DMS114 treated with DMSO at 0.1 percent for 48 hours (cell line): ENCODE measurements around the gene CEMIP2.

ENCODE experiments used
- DNase-seq: peaks from one replicate; lab custom pipeline; 2025; ENCODE audit not compliant: unreplicated experiment; lab: John Stamatoyannopoulos, UW

CEMIP2 gene

DNA sequence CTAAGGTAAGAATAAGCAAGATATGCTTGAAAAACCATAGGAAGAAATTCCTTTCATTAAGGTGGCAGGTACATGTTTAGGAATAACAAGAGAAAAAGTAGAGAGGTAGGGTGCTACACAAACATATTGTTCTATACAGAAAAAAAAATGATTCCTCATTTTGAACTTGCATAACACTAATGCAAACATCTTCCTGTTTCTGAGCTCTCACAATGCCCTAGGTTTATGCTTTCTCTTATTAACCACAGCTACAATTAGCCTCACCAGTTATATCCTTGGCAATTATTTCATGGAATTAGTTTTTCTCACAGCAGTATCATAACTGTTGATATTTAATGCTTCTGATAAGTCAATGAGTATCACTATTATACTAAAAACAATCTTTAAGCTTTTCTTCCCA lies 20.7 kb downstream of the CEMIP2 start:
- DNase-seq: no peak

DNA sequence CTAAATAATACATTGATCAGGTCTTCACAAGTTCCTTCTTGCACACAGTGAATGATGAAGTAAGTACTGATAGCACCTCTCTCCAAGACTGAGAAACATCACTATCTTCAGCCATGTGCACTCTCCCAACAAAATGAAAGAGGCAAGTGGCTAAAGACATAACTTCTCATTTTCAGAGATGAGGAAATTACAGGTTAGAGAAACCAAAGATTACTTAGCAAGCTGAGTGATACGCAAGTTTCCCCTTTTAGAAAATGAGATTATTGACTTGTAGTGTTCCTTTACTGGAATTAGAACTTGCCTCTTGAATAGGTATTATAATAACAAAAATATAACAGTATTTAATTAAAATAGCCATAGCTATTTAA lies 21.6 kb downstream of the CEMIP2 start:
- DNase-seq: no peak

DNA sequence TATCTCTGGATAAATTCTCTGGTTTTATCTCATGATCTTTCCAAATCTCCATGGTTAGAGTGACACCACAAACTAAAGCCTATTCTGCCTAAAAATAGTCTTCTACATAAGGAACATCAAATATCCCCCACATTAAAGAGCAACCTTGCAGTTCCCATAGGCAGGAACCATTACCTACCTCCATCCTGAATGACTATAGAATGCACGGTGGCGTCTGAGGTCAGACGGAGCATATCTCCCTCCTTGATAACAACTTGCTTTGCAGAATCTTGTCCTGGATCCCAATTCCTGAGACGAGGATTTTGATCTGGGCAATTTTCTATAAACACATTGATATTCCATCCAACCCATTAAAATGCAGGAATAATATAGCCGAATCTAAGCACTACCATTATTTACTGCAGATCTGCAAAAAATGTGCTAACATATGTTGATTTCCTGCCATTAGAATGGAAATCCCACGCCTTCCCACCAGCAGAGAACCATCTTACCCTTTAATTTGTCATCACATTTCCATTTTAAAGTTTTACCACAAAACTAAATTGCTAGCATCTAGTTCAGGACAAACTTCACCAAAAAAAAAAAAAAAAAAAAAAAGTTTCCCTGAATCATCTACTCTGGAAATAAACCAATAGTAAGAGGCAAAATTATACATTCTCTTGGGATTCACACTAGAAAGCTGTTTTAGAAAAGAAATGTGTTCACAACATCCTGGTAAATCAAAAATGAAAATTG lies 22.1 kb downstream of the CEMIP2 start:
- DNase-seq: no peak

DNA sequence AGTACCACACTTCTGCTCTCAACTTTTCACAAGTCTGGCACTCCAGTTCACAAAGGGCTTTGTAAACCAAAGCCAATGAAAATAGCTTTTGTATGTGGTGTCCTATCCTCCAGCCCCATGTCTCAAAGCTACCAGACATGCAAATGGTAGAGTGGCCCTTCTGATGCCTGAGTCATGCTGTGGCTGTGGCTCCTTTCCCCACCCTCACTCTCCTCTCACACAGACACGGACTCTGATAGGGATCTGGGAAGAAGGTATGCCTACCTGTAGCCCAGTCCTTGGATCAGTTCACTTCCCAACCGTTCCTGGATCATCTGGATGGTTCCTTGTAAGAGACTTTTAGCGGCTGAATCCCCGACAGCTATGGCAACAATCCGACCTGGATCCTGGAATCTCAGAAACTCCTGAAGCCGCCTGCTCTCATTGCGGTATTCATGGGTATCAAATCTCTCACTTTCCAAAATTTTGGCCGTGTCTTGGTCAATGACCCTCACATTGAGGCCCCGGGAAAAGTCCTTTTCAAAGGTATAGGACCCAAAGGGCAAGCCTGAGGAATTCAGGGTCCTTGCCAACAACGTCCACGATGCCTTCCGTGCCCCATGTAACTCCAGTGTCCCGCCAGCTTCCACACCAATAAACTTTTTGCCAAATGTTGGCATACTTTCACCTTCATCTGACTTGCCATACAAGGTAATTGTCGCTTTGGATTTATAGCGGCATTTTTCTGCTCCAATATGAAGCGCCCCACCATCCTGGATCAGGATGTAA lies 23.4 kb downstream of the CEMIP2 start:
- DNase-seq: no peak

DNA sequence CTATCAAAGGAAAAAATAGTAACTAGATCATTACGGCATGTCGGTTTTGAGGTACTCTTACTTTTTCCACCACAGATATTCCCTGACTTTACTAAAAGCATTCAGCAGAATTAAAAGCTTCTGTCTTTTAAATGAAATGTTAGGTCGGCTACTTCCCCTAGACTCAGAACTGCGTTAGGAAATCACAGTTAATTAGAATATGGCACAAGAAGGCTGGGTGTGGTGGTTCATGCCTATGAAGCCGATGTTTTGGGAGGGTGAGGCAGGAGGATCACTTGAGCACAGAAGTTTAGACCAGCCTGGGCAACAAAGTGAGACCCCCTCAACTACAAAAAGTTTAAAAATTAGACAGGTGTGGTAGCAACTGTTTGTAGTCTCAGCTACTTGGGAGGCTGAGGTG lies 24.4 kb downstream of the CEMIP2 start:
- no peak for DNase-seq

DNA sequence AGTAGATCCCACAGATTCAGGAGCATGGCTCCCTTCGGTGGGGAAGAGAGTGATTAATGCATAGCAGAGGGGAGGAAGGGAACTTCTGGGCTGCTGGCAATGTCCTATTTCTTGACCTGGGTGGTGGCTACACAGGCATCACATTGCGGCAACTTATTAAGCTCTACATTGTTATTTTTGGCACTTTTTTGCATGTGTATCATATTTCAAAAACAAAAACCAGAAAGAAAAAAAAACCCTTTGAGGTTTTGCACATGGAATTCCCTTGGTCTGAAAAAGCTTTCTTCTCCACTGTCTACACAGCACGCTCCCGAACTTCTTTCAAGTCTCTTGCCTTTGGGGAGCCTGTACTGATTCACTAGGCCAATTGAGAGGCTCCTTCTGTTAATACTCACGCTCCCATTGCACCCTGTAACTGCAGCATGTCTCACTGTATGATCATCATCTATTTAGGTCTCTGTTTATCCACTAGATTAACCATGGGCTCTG lies 25.1 kb downstream of the CEMIP2 start:
- no peak for DNase-seq

DNA sequence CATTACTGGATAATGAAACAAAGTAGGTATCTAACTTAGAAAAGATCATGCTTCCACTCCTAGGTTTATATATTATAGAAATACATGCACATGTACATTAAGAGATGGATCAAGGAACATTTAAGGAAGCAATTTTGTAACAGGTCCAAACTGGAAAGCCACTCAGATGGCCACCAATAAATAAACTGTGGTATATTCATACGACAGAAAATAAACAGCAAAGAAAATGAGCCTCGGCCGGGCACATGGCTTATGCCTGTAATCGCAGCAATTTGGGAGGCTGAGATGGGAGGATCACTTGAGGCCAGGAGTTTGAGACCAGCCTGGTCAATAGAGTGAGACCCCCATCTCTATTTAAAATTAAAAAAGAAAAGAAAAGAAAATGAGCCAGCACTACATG lies 25.6 kb downstream of the CEMIP2 start:
- no peak for DNase-seq

DNA sequence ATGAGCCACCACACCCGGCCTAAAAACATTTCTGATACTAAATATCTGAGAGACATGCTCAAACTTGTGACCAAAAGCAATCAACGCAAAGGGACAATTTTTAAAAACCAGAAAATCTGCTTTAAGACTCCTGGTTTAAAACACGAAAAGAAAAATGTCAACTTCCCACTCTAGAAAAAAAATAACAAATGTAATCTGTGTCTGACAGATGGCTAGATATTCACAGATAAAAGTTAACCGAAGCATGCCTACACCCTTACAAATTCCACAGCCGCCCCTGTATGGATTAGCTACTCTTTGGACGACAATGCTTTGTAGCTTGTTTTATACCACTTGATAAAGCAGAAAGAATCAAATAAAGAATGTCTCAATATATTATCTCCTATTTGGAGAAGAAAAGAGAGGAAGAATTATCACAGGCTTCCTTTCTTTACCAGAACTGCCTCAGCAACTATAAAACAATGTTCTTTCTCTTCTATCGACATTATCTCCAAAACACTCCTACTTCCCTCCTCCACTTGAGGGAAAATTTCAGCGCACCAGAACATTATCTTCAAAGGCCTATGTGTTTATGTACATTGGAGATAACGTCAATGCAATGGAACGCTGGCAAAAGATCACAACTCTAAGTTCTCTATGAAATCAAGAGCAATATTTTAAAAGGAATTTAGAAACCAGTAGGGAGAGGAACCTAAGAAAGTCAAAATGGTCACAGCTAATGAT lies 26.2 kb downstream of the CEMIP2 start:
- DNase-seq: no peak

DNA sequence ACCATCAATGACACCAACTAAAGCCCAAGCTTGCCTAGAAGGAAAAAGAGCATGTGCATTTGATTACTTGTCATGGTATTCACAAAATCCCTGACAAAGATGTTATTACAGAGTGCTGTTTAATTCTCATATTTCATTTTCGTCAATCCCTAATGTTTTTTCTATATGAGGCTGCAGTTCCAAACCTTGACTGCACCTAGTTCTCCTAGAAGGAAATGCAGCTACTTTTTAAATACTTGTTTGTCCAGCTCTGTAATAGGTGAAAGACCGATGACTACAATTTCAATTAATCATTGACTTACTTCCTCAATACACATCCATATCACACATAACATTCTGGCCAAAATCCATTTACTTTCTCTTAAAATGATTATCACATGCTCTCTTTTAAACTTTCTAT lies 28.1 kb downstream of the CEMIP2 start:
- DNase-seq: no peak

DNA sequence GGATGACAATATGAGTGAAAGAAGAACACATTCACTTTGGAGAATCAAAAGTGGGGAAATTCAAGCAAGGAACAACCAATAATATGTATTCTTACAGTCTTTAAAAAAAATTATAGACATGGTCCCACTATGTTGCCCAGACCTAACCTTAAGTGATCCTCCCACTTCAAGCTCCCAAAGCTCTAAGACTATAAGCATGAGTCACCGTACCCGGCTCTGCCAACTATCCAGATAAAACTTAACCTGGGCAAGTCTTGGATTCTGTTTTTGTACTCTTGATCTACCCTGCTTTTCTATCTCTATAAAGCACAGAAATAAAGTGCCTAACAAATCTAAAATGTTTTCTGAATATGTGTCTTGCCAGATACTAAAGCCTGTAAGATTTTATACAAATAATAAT lies 30.9 kb downstream of the CEMIP2 start:
- no peak for DNase-seq

DNA sequence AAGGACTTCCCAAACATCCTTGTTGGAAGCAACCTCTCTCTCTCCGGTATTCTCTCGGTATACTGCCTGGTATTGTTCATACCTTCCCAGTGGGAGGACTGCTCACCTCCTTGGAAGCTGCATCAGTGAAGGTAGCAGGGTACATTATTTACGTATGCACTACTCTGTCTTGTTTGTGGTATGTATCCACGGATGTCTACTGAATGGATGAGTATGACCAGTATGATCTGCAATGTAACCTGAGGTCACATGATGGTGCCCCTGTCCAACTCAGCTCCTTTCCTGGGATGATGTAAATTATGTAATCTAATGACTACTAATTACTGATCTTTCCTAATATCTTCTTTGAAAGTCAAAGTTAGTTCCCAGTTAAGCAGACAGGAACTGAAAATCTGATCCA lies 32.1 kb downstream of the CEMIP2 start:
- DNase-seq: no peak

DNA sequence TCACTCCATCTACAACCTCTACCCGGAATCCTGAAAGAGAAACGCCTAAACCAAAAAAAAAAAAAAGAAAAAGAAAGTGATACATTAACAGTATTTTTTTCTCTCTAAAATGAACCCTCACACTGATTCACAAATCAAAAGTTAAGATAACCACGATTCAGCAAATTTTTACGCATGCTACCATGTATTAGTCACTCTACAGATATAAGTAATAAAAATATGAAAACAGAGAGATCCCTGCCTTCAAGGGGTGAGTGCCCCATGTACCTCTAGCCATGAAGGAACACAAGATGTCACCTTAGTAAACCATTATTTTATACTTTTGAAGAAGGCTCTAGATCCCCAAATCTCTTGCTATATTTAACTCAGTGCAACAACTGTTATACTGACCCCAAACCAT lies 33.4 kb downstream of the CEMIP2 start:
- DNase-seq: no peak

DNA sequence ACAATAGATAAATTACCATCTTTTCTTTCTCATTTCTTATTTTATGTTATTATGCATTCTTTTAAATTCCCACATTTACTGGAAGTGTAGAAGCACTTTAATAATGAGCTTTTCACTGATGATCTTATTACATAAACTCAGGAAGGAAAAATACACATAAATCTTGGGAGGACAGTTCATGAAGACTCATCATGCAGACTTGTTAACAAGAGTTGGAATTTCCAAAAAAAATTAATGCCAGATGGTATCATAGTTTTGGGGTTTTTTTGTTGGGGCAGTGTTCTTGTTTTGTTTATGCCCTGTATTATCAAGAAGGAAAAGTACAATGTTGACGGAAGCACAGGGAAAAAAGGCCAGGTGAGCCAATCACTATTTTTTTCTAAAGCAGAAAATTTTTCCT lies 35.1 kb downstream of the CEMIP2 start:
- DNase-seq: no peak

DNA sequence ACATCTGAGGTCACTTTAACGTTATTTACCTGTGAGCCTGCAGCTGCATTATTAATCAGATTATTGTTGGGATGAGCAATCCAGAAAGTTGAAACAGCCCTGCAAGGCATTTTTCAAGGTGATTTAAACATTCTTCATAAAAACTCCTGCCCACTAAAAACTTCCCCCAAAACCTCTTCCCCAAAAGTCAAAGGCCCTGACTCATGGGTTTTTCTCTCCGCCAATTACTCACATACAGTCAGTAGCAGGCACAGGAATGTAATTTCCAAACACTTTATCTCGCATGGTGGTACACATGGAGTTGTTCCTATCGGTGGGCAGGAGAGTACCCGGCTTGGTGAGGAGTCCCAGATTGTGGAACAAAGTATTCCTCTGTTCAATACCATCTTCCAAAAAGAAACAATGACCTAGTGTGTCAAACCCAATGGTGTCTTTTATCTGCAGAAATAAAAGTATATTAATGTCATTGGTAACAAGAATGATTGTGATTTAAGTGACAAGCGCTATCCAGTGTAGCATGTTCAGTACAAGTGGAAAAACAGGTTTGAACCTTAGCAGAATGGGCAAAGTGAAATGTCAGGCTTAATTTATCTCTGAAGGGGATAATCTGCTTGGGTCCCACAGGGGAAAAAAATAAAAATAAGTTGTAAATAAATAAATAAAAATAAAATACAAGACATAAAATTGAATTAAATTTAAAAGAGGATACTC lies 38.3 kb downstream of the CEMIP2 start:
- DNase-seq: no peak

DNA sequence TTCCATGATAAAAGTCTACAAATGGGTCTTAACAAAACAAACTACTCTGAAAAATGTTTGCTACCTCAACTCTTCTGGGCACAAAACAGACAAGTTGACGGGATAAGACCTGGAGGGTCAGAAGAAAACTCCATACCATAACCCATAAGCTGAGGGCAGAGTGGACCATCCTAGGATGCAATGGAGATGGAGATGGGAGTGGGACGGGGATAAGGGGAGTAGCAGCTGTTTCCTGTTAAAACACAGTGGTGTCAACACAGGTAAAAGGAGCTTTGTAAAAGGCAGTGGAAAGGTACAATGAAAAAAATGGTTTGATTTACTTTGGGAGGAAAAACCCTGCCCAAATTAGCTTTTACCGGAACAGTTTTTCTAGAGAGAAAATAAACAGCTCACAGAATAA lies 41.6 kb downstream of the CEMIP2 start:
- DNase-seq: no peak

DNA sequence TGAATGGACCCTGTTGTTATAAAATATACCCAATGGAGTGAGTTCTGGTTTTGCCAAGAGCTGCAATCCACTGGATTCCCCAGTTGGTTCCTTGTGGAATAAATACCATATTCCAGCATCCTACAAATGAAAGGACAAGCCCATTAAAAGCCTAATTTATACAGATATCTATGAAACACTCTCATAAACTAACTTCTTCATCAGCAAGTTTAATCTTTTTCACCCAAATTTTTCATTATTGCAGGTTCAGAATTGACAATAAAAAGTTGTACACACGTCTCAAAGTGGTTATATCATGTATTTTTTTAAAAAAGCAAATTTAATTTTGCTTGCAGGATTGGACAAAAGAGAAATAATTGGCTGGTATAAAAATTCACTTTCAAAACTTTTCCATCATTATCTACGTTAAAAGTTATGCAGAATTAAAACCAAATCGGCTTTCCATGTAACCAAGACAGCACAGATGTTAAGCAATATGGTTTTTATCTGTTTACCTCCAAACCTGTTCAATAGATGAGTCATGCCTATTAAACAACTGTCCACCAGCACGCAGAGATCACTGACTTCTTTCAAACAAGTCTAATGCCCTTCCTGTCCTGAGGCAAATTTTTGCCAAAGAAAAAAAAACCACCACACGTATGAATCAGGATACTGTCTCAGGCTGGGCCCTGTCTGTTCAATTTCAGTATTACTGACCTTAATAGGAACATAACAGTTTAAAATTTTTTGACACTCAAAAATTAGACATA lies 42.5 kb downstream of the CEMIP2 start:
- no peak for DNase-seq

DNA sequence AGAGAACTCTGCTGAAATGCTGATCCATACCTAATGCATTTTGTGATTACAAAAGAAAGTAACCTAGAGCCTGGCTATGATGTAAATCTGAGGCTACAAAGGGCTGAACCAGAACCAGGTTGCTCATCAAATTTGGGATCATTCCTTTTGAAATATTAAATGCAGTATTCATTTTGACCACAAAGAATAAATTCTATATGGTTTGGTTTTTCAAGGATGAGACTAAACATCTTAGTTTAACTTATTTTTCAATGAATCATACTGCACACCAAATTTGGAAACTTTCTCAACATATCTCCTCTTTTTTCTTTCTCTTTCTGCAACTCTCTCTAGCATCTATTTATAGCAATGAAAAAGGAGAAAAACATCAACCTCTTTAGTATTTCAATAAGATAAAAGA lies 46.5 kb downstream of the CEMIP2 start:
- no peak for DNase-seq

DNA sequence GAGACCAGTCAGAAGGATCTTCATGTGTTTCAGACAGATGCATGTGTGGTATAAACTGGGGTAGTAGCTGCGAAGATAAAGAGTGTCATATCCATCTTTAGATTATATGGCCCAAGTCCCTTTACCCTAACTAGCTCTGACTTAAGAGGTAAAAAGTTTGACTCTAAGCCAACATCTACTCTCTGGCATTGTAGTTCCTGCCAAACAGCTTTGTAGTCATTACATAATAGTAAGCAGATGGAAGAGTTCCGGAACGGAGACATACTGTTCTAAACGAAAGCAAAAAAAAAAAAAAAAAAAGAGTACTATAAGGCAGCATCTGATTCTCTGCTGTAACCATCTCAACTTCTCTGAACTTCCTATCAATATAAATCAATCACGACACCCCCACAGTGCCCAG lies 48.8 kb downstream of the CEMIP2 start:
- DNase-seq: no peak

DNA sequence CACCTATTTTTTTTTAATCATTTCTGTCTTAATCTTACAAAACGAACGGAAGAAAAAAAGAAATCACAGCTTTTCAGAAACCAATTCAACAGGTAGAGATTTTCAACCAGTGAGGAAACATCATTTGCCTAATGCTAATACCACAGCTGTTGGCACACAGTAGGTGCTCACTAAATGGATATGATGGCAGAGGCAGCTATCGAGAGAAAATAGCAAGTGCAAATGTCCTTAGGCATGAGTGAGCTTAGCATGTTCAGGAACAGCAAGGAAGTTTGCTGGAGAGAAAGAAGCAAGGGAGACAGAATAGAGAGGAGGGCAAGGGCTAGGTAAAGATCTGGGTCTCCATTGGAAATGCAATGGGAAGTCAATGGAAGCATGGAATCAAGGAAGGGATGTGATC lies 49.2 kb downstream of the CEMIP2 start:
- no peak for DNase-seq

DNA sequence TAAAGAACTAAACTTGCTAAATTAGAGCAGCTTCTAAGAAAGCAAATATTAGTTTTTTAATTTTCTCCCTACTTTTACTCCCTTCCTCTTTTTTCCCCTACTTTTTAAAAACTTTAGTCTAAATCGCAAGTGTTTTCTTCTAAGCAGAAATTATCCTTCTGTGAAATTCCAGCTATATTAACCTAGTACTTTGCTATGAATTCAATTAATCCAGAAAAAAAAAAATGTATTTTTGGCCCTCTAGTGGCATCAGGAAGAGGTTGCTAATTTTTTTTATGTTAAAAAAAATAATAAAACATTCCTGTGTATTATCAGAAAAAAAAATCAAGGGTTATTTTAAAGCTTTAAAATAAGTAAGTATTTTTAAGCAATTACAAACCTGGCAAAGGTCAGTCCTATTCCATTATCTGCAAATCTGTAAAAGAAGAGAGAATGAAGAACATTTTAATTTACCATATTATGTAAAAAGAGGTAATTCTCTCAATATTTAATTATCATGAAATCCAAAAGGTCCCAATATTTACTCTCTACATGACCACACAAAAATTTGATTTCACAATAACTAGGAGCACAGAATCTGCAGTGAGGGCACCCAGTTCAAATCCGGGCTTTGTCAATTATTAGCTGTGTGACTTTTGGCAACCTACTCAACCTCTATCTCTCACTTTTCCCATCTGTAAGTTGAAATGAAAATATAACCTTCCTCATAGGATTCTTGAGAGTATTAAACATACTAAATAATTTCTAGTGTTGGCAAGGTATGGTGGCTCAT lies 52.0 kb downstream of the CEMIP2 start:
- DNase-seq: no peak
